ENCODE data around the gene SUSD6.

GRCh38 chr14:69632164-69632563 is 20.8 kb downstream of the SUSD6 start:
- TF ChIP-seq CTCF (IDR thresholded peaks at IDR 0.05) (no peak), POLR2A (IDR thresholded peaks at IDR 0.05) (no peak)

All from lower leg skin (tissue), 3 donors.